NB4 (cell line): ENCODE measurements around the gene SLC10A3.

Source experiments
- DNase-seq: peaks from one replicate; pipeline ENCODE4 v3.0.0; 2010; ENCODE audit warnings: low read depth
- H3K4me3 ChIP-seq: one replicate; pipeline ENCODE4 v1.5.1; 2011; ENCODE audit warnings: mild to moderate bottlenecking, low read depth, low read length, moderate library complexity
- MYC ChIP-seq: IDR thresholded peaks from 2 replicates; pipeline ENCODE4 v1.6.1; 2011; ENCODE audit warnings: low read depth, low read length
- POLR2A ChIP-seq: IDR thresholded peaks from 2 replicates; pipeline ENCODE4 v1.6.1; 2011; ENCODE audit warnings: mild to moderate bottlenecking; ENCODE audit not compliant: insufficient read length; ENCODE audit errors: extremely low read depth
- TF ChIP-seq, protein P1 (sequence below): IDR thresholded peaks from one replicate; pipeline ENCODE4 v1.5.1; 2012; ENCODE audit warnings: low read depth, low read length
- TF ChIP-seq, protein P2 (sequence below): IDR thresholded peaks from 2 replicates; pipeline ENCODE4 v1.6.1; 2011; ENCODE audit warnings: low read depth, low read length

SLC10A3 gene

DNA sequence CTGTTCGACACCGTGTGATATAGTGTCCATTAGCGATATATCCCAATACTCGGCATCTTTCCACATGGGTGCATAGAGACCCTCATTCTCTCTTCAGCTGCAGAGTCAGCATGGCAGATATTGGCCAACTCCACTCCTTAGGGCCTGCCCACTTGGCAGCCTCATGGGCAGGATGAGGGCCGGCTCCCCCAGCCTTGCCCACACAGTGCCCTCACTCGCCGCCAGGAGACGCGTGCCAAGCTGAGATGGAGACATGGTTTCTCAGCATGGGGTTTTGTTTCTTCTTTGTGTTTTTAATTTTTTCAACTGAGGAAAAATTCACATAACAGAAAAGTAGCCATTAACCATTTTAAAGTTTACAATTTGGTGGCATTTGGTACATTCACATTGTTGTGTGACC lies 37.6 kb downstream of the SLC10A3 start:
- no peak overlapping the region for H3K4me3 ChIP-seq
- TF ChIP-seq, protein P1, sequence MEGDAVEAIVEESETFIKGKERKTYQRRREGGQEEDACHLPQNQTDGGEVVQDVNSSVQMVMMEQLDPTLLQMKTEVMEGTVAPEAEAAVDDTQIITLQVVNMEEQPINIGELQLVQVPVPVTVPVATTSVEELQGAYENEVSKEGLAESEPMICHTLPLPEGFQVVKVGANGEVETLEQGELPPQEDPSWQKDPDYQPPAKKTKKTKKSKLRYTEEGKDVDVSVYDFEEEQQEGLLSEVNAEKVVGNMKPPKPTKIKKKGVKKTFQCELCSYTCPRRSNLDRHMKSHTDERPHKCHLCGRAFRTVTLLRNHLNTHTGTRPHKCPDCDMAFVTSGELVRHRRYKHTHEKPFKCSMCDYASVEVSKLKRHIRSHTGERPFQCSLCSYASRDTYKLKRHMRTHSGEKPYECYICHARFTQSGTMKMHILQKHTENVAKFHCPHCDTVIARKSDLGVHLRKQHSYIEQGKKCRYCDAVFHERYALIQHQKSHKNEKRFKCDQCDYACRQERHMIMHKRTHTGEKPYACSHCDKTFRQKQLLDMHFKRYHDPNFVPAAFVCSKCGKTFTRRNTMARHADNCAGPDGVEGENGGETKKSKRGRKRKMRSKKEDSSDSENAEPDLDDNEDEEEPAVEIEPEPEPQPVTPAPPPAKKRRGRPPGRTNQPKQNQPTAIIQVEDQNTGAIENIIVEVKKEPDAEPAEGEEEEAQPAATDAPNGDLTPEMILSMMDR = no peak
- TF ChIP-seq POLR2A (no peak), MYC (no peak)
- TF ChIP-seq, protein P2, sequence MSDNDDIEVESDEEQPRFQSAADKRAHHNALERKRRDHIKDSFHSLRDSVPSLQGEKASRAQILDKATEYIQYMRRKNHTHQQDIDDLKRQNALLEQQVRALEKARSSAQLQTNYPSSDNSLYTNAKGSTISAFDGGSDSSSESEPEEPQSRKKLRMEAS = no peak
- no peak for DNase-seq

DNA sequence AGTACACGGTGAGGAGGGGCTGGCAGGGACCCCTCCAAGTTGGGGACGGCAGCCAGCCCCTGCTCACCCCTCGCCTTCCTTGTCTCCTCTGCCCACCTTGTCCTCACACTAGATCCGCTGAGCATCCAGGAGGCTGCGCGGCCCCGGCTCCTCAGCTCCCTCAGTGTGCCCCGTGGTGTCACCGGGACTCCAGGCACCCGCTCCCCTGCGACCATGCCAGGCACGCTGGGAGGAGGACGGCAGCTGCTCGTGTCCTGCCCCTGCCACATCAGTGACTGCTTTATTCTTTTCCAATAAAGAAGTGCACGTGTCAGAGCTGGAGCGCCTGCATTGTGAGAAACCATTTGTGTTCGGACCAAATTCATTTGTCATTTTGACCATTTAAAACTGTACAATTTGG lies 40.1 kb downstream of the SLC10A3 start:
- TF ChIP-seq, protein P2 = no peak
- no peak for TF ChIP-seq MYC
- no peak for TF ChIP-seq POLR2A
- TF ChIP-seq, protein P1 = no peak
- H3K4me3 ChIP-seq = no peak overlapping the region
- DNase-seq = no peak

DNA sequence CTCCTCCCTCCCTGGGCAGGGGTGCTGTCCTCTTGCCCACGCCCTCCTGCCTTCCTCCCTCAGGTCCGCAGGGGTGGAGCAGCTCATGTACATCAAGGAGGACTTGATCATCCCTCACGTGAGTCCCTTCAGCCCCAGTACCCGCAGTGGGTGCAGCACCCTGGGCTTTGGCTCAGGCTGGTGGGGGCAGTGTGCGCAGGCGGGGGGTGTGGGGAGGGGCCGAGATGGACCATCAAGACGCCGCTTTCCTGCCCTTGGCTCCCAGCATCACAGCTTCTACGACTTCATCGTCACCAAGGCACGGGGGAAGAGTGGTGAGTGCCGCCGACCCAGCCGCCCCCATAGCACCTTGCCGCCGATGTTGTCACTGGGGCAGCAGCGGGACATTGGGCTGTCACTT lies 40.8 kb downstream of the SLC10A3 start:
- DNase-seq = no peak
- H3K4me3 ChIP-seq = no peak overlapping the region
- TF ChIP-seq, protein P1 = no peak
- TF ChIP-seq POLR2A (no peak), MYC (no peak)
- TF ChIP-seq, protein P2 = no peak

DNA sequence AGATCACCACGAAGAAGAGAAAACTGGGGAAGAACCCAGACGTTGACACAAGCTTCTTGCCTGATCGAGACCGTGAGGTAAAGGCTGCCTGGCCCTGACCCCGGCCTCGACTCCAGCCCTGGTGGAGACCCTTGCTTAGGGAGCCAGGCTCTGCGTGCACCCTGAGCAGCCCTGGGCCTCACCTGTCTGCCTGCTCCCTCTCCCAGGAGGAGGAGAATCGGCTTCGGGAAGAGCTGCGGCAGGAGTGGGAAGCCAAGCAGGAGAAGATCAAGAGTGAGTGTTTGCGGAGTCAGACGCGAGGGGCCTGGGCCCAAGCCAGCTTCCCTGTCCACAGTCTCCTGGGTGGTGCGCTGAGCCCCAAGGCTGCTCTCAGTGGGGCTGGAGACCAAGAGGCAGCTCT lies 41.9 kb downstream of the SLC10A3 start:
- TF ChIP-seq, protein P2 = no peak
- TF ChIP-seq MYC (no peak), POLR2A (no peak)
- TF ChIP-seq, protein P1 = no peak

DNA sequence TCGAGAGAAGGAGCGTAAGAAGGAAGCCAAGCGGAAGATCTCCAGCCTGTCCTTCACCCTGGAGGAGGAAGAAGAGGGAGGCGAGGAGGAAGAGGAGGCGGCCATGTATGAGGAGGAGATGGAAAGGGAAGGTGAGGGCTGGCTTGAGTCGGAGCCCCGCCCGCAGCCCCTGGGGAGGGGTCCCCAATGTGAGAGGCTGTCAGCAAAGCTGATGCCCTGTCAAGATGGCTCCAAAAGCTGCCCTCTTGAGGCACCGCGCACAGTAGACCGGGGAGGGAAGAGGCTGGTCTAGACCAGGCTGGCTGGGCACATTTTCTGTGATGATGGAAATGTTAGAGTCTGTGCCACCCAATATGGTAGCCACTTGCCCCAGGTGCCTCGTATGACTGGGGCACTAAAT lies 44.0 kb downstream of the SLC10A3 start:
- H3K4me3 ChIP-seq = no peak overlapping the region
- DNase-seq = no peak
- no peak for TF ChIP-seq MYC

More for the DNA sequence above, 41.9 kb downstream of the SLC10A3 start:
- DNase-seq = no peak
- H3K4me3 ChIP-seq = no peak overlapping the region

DNA sequence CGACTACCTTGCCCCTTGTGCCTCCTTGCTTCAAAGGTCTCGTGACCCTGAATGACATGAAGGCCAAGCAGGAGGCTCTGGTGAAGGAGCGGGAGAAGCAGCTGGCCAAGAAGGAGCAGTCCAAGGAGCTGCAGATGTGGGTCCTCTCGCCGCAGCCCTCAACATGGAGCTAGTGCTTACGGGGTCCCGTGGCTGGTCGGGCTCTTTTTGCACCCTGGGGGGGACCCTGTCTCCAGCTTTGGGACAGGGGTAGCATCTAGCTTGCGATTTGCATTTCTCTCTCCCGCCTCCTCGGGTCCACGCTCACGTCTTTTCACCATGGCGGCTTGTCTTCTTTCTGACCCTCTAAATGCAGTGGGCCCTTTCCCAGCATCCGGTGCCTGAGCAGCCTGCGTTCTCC lies 44.7 kb downstream of the SLC10A3 start:
- TF ChIP-seq, protein P2 = no peak
- TF ChIP-seq, protein P1 = no peak
- no peak for TF ChIP-seq POLR2A
- TF ChIP-seq MYC = no peak
- no peak for DNase-seq
- no peak overlapping the region for H3K4me3 ChIP-seq
